Lower leg skin (tissue), 4 donors: ENCODE results near the gene DHRS11. TPM values are rescaled to one million over a fixed set of nuclear protein-coding genes. Genes with fewer than 3 reads are reported as not detected.

Experiments
- DNase-seq, 2 donors: peaks; one replicate each; pipeline ENCODE4 v3.0.0-alpha.2; 2019; ENCODE audit warnings: low spot score in 2 of 2
- H3K4me3 ChIP-seq: fragments of 200-600 bp; sonication (generic); 2 replicates; pipeline ENCODE4 v1.5.1; 2017; ENCODE audit warnings: mild to moderate bottlenecking, low read depth; ENCODE audit not compliant: poor library complexity, severe bottlenecking
- POLR2A ChIP-seq, 2 donors: fragments of 450-650 bp; IDR thresholded peaks; one replicate each; pipeline ENCODE4 v1.6.1; 2016 to 2017; ENCODE audit warnings: antibody characterized with exemption in 2 of 2, mild to moderate bottlenecking in 1 of 2, moderate library complexity in 1 of 2
- WGBS, 2 donors: methylation state at CpG; one replicate each; pipeline ENCODE4 v1.1.5; 2018; 5-methylcytosine and 5-hydroxymethylcytosine counted together
- intact Hi-C: fragments of 100-400 bp; cut with DNase I; formaldehyde crosslinking; loops from one replicate; pipeline ENCODE4 v1.15.0; 2023; ENCODE audit warnings: low total_unique reads
- total RNA-seq, 4 donors: library from RNA; depleted of rRNA; stranded (reverse); fragments of >200 nt; gene quantifications; one replicate each; pipeline ENCODE4 v1.1.0, GENCODE V29; 2016
- TF ChIP-seq, protein P1 (sequence below), 3 donors: fragments of 450-650 bp; IDR thresholded peaks; one replicate each; pipeline ENCODE4 v1.5.1; 2016; ENCODE audit warnings: antibody characterized with exemption in 3 of 3, mild to moderate bottlenecking in 3 of 3, moderate library complexity in 2 of 3

The DHRS11 gene
- total RNA-seq, 4 donors from 2014 or later, result 11.3 to 21.1 (median 14.9) TPM

- no peak for TF ChIP-seq POLR2A (IDR thresholded peaks at IDR 0.05)
- TF ChIP-seq, protein P1, sequence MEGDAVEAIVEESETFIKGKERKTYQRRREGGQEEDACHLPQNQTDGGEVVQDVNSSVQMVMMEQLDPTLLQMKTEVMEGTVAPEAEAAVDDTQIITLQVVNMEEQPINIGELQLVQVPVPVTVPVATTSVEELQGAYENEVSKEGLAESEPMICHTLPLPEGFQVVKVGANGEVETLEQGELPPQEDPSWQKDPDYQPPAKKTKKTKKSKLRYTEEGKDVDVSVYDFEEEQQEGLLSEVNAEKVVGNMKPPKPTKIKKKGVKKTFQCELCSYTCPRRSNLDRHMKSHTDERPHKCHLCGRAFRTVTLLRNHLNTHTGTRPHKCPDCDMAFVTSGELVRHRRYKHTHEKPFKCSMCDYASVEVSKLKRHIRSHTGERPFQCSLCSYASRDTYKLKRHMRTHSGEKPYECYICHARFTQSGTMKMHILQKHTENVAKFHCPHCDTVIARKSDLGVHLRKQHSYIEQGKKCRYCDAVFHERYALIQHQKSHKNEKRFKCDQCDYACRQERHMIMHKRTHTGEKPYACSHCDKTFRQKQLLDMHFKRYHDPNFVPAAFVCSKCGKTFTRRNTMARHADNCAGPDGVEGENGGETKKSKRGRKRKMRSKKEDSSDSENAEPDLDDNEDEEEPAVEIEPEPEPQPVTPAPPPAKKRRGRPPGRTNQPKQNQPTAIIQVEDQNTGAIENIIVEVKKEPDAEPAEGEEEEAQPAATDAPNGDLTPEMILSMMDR (IDR thresholded peaks at IDR 0.05), result no peak
- intact Hi-C loops, result no loop called here
- DNase-seq, result peak; percentile 96 to 99
- peak overlapping the region; percentile 43 for H3K4me3 ChIP-seq
- WGBS, 2 donors, result 1 to 2% methylated on average over 24 to 37 of the region's 60 CpGs
These were observed 45.9 kb upstream of the DHRS11 start for GRCh38 chr17:36545465-36546417.

GRCh38 chr17:36546418-36547093, 45.1 kb upstream of the DHRS11 start:
- TF ChIP-seq, protein P1 (IDR thresholded peaks at IDR 0.05), result no peak
- no peak for TF ChIP-seq POLR2A (IDR thresholded peaks at IDR 0.05)
- 9 to 13% methylated on average over 7 of the region's 7 CpGs for WGBS, 2 donors
- intact Hi-C loops, result no loop called here
- no peak for DNase-seq
- peak overlapping the region; percentile 43 for H3K4me3 ChIP-seq

- TF ChIP-seq, protein P1 (IDR thresholded peaks at IDR 0.05), result no peak
- no peak for TF ChIP-seq POLR2A (IDR thresholded peaks at IDR 0.05)
- no peak for DNase-seq
- intact Hi-C loops, result no loop called here
- H3K4me3 ChIP-seq, result no peak overlapping the region
These were observed 43.9 kb upstream of the DHRS11 start for GRCh38 chr17:36547776-36548175.

DNA sequence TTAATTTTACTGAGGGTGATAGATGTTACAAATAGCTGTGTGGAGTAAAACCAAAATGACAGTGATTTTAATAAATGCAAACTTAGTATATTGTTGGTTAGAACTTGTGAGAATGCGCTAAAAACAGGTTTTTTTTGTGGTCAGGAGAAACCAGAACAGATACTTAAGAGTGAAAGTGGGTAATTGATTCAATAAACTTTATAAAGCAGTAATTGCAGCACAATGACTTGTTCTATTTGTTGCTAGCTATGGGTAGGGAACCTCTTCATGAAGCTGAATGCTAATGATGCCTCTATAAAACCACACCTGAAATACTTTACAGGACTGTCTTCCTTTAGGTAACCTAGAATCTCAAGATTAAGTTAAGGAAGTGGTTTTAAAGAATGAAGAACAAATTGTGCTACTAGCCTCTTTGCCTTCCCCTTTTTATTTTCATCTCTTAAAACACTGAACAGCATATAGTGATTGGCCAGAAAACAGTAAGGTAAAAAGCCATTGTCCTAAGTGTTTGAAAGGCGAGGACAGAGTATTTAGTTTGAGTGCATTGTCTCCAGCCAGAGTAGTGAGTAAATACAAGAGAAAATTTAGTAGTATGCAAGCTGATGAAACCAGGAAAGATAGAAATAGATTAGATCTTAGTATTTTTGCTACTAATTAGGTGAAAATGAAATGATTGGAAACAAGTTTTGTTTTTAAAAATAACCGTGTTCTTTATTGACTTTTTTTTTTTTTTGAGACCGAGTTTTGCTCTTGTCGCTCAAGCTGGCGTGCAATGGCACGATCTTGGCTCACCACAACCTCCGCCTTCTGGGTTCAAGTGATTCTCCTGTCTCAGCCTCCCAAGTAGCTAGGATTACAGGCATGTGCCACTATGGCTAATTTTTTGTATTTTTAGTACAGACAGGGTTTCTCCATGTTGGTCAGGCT, 40.9 kb upstream of the DHRS11 start:
- H3K4me3 ChIP-seq, result no peak overlapping the region
- WGBS, 2 donors, result 79 to 81% methylated on average over 8 of the region's 8 CpGs
- intact Hi-C loops, result no loop called here
- no peak for DNase-seq
- TF ChIP-seq, protein P1 (IDR thresholded peaks at IDR 0.05), result no peak
- TF ChIP-seq POLR2A (IDR thresholded peaks at IDR 0.05), result no peak

DNA sequence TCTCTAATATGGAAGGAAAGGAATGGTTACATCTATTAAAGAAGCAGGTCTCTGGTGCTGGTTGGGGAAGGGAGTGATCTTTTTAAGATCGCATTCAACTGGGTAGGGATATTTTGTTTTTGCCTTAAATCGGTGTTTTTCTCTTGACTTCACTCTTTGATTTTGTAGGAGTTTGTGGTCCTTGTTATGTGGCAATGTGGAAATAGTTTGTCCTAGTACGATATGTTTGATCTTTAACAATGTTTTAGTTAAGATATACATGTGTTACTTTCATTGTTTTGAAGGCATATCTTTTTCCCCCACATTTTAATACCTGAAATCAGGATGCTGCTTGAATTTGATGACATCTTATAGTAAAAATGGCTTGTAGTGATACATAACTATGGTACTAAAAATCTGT, 38.2 kb upstream of the DHRS11 start:
- no peak overlapping the region for H3K4me3 ChIP-seq
- DNase-seq, result no peak
- intact Hi-C loops, result no loop called here
- 87 to 95% methylated on average over 3 of the region's 3 CpGs for WGBS, 2 donors
- TF ChIP-seq, protein P1 (IDR thresholded peaks at IDR 0.05), result no peak
- no peak for TF ChIP-seq POLR2A (IDR thresholded peaks at IDR 0.05)
